Heart left ventricle (tissue), 16 donors: Measurements from ENCODE around the gene SAPCD1. TPM values are rescaled to one million over a fixed set of nuclear protein-coding genes. Genes with fewer than 3 reads are reported as not detected.

Source experiments
- ATAC-seq, 4 donors: fragments of 200-7000 bp; cut with Tn5 transposase; one replicate each; pipeline ENCODE4 v1.9.1; 2020 to 2022; ENCODE audit warnings: moderate library complexity in 4 of 4, mild to moderate bottlenecking in 3 of 4, moderate number of reproducible peaks in 1 of 4
- DNase-seq, 5 donors: peaks; one replicate each; pipeline ENCODE4 v3.0.0-alpha.2; 2020
- H3K27ac ChIP-seq, 12 donors: fragments of 200-600 bp; sonication (generic) in 4 of 12; one replicate each; pipeline versions ENCODE4 v1.5.0 to v1.8.0; 2016 to 2022; ENCODE audit warnings: mild to moderate bottlenecking in 2 of 12
- H3K27me3 ChIP-seq, 9 donors: fragments of 200-600 bp; sonication (generic) in 2 of 9; one replicate each; pipeline versions ENCODE4 v1.5.1 to v1.8.0; 2016 to 2022; ENCODE audit warnings: mild to moderate bottlenecking in 3 of 9
- H3K36me3 ChIP-seq, 9 donors: fragments of 200-600 bp; sonication (generic) in 2 of 9; one replicate each; pipeline versions ENCODE4 v1.5.0 to v1.8.0; 2018 to 2022; ENCODE audit warnings: mild to moderate bottlenecking in 2 of 9
- H3K4me1 ChIP-seq, 12 donors: fragments of 200-600 bp; sonication (generic) in 4 of 12; one replicate each; pipeline versions ENCODE4 v1.5.0 to v1.8.0; 2016 to 2022; ENCODE audit warnings: mild to moderate bottlenecking in 3 of 12
- H3K4me3 ChIP-seq, 12 donors: fragments of 200-600 bp; sonication (generic) in 4 of 12; one replicate each; pipeline versions ENCODE4 v1.5.0 to v1.8.0; 2017 to 2022; ENCODE audit warnings: mild to moderate bottlenecking in 9 of 12, moderate library complexity in 4 of 12
- H3K9me3 ChIP-seq, 12 donors: fragments of 200-600 bp; sonication (generic) in 4 of 12; one replicate each; pipeline versions ENCODE4 v1.5.0 to v1.8.0; 2016 to 2022; ENCODE audit warnings: mild to moderate bottlenecking in 1 of 12
- CTCF ChIP-seq, 12 donors: fragments of 200-600 bp; sonication (generic) in 4 of 12; IDR thresholded peaks; one replicate each; pipeline versions ENCODE4 v1.5.0 to v1.8.0; 2018 to 2022; ENCODE audit warnings: antibody characterized with exemption in 12 of 12, mild to moderate bottlenecking in 5 of 12
- POLR2A ChIP-seq, 2 donors: fragments of 450-650 bp; IDR thresholded peaks; one replicate each; pipeline ENCODE4 v1.6.1; 2017; ENCODE audit warnings: antibody characterized with exemption in 2 of 2, mild to moderate bottlenecking in 2 of 2, moderate library complexity in 2 of 2
- WGBS, 4 donors: extraction: QIAGEN DNeasy Blood & Tissue Kit in 2 of 4; methylation state at CpG; one replicate each; pipeline versions ENCODE4 v1.1.5 to v1.1.7; 2013 to 2018; 5-methylcytosine and 5-hydroxymethylcytosine counted together
- intact Hi-C, 10 donors: fragments of 100-400 bp; cut with DNase I; formaldehyde crosslinking; loops; one replicate each; pipeline versions ENCODE4 v1.11.1 to v1.14.2; 2022
- polyA plus RNA-seq, 2 donors: library from polyadenylated mRNA; stranded (reverse); fragments of 200-250 nt; gene quantifications; one replicate each; pipeline ENCODE4 v1.2.3, GENCODE V29; 2013
- total RNA-seq, 9 donors: library from RNA; depleted of rRNA in 2 of 9; stranded (reverse); fragments of >200 nt in 2 of 9; fragmentation: NEBNext Ultra II Directional in 3 of 9; extraction: Animal tissue kit (Norgen Biotek cat#: 25700) in 3 of 9; gene quantifications; one replicate each; pipeline versions ENCODE4 v1.1.0 to v1.2.4, GENCODE V29; 2016 to 2023
- donor health status: ischemic (EF 13 %, LVEDD 7.1; RV severe dilation, severe dysfunction).
- donor health status: healthy with polysubstance abuse.
- donor health status: DM: no; HTN: yes; CAD: no.
- donor health status: DM: no; HTN: no; CAD: no.
- donor health status: ischemic (EF 25% LVEDD 6.9; RV normal size, moderate dysfunction).
- donor health status: ischemic (EF 25% LVEDD 5.7; RV mildly dilated, moderate dysfunction).
- donor health status: healthy.
- donor health status: DM: yes; HTN: yes; CAD: no.
- donor health status: ischemic (EF 35%, LVEDD 5.7; RV mildly dilated, moderate dysfunction).
- donor health status: nonischemic (EF 11% LVEDD 7.7; RV severe dilation, severe dysfunction).
- donor health status: DM: yes; HTN: yes; CAD: no.
- donor health status: PGD.
- donor health status: ischemic (EF 29% LVEDD 5.4; RV normal size, mild dysfunction).
- donor health status: nonischemic (EF 23%, LVEDD 6.1; RV moderate dilation, normal function).

Gene SAPCD1
- total and polyA plus RNA-seq, 11 donors = 0.35 to 1.5 (median 0.73) TPM; not detected in 6

GRCh38 chr6:31741815-31742214 is 20.6 kb upstream of the SAPCD1 start:
- Histone ChIP-seq H3K36me3 (peaks cover 0 to 10% (median 0%) of the 10 kb centered on the region in 9 donors), H3K4me3 (no peak overlapping the region), H3K27ac (no peak overlapping the region), H3K27me3 (no peaks in the 10 kb centered on the region), H3K9me3 (no peaks in the 10 kb centered on the region), H3K4me1 (peaks cover 0 to 36% (median 31%) of the 10 kb centered on the region in 12 donors)
- no peak for DNase-seq
- no peak for ATAC-seq
- 84 to 88% (median 85%) methylated on average over 2 of the region's 2 CpGs for whole genome bisulfite sequencing, 4 donors
- TF ChIP-seq CTCF (IDR thresholded peaks at IDR 0.05) (no peak), POLR2A (IDR thresholded peaks at IDR 0.05) (no peak)
- intact Hi-C loops = loop anchor here in 2 of 10 donors (2.0 to 5.0 kb wide), 2 partner anchors 29 to 35 kb away; partner anchors contain the start of gene VWA7 (in 1 of the 2)

GRCh38 chr6:31742894-31743293 is 19.6 kb upstream of the SAPCD1 start:
- Histone ChIP-seq H3K36me3 (peaks cover 0 to 20% (median 0%) of the 10 kb centered on the region in 9 donors), H3K9me3 (no peaks in the 10 kb centered on the region), H3K4me3 (no peak overlapping the region), H3K27me3 (no peaks in the 10 kb centered on the region), H3K4me1 (peaks cover 0 to 25% (median 21%) of the 10 kb centered on the region in 12 donors), H3K27ac (no peak overlapping the region)
- intact Hi-C loops = loop anchor here in 2 of 10 donors (2.0 to 5.0 kb wide), 2 partner anchors 28 to 34 kb away; partner anchors contain the start of gene VWA7 (in 1 of the 2)
- ATAC-seq (no peak), DNase-seq (no peak)
- WGBS, 4 donors = 83 to 88% (median 87%) methylated on average over 3 of the region's 3 CpGs
- TF ChIP-seq POLR2A (IDR thresholded peaks at IDR 0.05) = no peak
- TF ChIP-seq CTCF (IDR thresholded peaks at IDR 0.05) = no peak

- 48 to 66% (median 50%) methylated on average over 1 of the region's 1 CpG for WGBS, 4 donors
Observed at GRCh38 chr6:31744422-31744821, 18.0 kb upstream of the SAPCD1 start.

More at GRCh38 chr6:31744422-31744821, 18.0 kb upstream of the SAPCD1 start:
- H3K9me3 ChIP-seq = no peaks in the 10 kb centered on the region
- H3K27me3 ChIP-seq = no peaks in the 10 kb centered on the region
- no peak overlapping the region for H3K27ac ChIP-seq
- intact Hi-C loops = loop anchor here in 1 of 10 donors (5.0 kb wide), 1 partner anchor 33 kb away; the partner anchor contains the start of gene VWA7
- H3K4me3 ChIP-seq = no peak overlapping the region
- DNase-seq (no peak), ATAC-seq (no peak)
- TF ChIP-seq POLR2A (IDR thresholded peaks at IDR 0.05) (no peak), CTCF (IDR thresholded peaks at IDR 0.05) (no peak)
- H3K36me3 ChIP-seq = peaks cover 0 to 22% (median 0%) of the 10 kb centered on the region in 9 donors
- H3K4me1 ChIP-seq = peaks cover 0 to 12% (median 9%) of the 10 kb centered on the region in 12 donors
